CD14-positive monocyte (primary cell): ENCODE results near the gene MIPEP. TPM values are rescaled to one million over a fixed set of nuclear protein-coding genes. Genes with fewer than 3 reads are reported as not detected.

ENCODE experiments used
- DNase-seq, 3 donors: peaks; one replicate each; pipeline ENCODE4 v3.0.0-alpha.2; 2011 to 2022
- H2AFZ ChIP-seq: 2 replicates; pipeline ENCODE4 v1.6.0; 2012; ENCODE audit warnings: mild to moderate bottlenecking, low read depth, low read length, inconsistent platforms; ENCODE audit not compliant: insufficient read depth, poor library complexity, severe bottlenecking
- H3K27ac ChIP-seq, 2 donors: 1 replicate in 1 of 2; 2 replicates in 1 of 2; pipeline ENCODE4 v1.5.1; 2012 to 2013; ENCODE audit warnings: low read length in 2 of 2, control low read depth in 1 of 2, inconsistent platforms in 1 of 2, low read depth in 1 of 2, mild to moderate bottlenecking in 1 of 2
- H3K27me3 ChIP-seq, 2 donors: one replicate each; pipeline versions ENCODE4 v1.6.0 to v1.6.1; 2011 to 2013; ENCODE audit warnings: low read length in 2 of 2; ENCODE audit not compliant: control insufficient read depth in 2 of 2, insufficient read depth in 2 of 2
- H3K36me3 ChIP-seq, 2 donors: replicated peaks in 1 of 2; 1 replicate in 1 of 2; 2 replicates in 1 of 2; pipeline versions ENCODE4 v1.5.1 to v1.6.1; 2012 to 2013; ENCODE audit warnings: low read length in 2 of 2, control low read depth in 1 of 2, inconsistent platforms in 1 of 2, mild to moderate bottlenecking in 1 of 2; ENCODE audit not compliant: insufficient read depth in 2 of 2, control insufficient read depth in 1 of 2
- H3K4me1 ChIP-seq, 2 donors: 1 replicate in 1 of 2; 2 replicates in 1 of 2; pipeline versions ENCODE4 v1.5.1 to v1.6.1; 2012 to 2013; ENCODE audit warnings: low read length in 2 of 2, control low read depth in 1 of 2, inconsistent platforms in 1 of 2, mild to moderate bottlenecking in 1 of 2, moderate library complexity in 1 of 2; ENCODE audit not compliant: insufficient read depth in 2 of 2, control insufficient read depth in 1 of 2
- H3K4me2 ChIP-seq: replicated peaks from 2 replicates; pipeline ENCODE3; 2012; ENCODE audit warnings: low read length, moderate library complexity, mild to moderate bottlenecking; ENCODE audit not compliant: poor library complexity, severe bottlenecking; ENCODE audit errors: extremely low read depth
- H3K4me3 ChIP-seq, 3 experiments: fragments of 200-600 bp in 1 of 3; sonication (generic) in 1 of 3; replicated peaks in 1 of 3; 1 replicate in 2 of 3; 2 replicates in 1 of 3; pipeline ENCODE4 v1.5.1; 2011 to 2013; ENCODE audit warnings: low read length in 3 of 3, mild to moderate bottlenecking in 3 of 3, control low read depth in 2 of 3, low read depth in 2 of 3, inconsistent platforms in 1 of 3, moderate library complexity in 1 of 3
- H3K79me2 ChIP-seq: 2 replicates; pipeline ENCODE4 v1.6.0; 2012; ENCODE audit warnings: mild to moderate bottlenecking, control low read depth, inconsistent platforms, low read length, moderate library complexity; ENCODE audit not compliant: insufficient read depth
- H3K9ac ChIP-seq: 2 replicates; pipeline ENCODE4 v1.6.0; 2017; ENCODE audit warnings: low read length, mild to moderate bottlenecking; ENCODE audit not compliant: insufficient read depth, poor library complexity, severe bottlenecking
- H3K9me3 ChIP-seq, 2 donors: replicated peaks in 1 of 2; 1 replicate in 1 of 2; 2 replicates in 1 of 2; pipeline versions ENCODE4 v1.5.1 to v1.6.1; 2012 to 2013; ENCODE audit warnings: low read length in 2 of 2, control low read depth in 1 of 2; ENCODE audit not compliant: control insufficient read depth in 1 of 2, insufficient read depth in 1 of 2
- H4K20me1 ChIP-seq: 2 replicates; pipeline ENCODE4 v1.6.0; 2012; ENCODE audit warnings: mild to moderate bottlenecking, low read length, control low read depth, moderate library complexity; ENCODE audit not compliant: insufficient read depth
- H3K27ac Mint-ChIP-seq, 7 donors: one replicate each; pipeline ENCODE4 v1.8.0; 2020; ENCODE audit warnings: mild to moderate bottlenecking in 7 of 7, mixed read lengths in 7 of 7, moderate library complexity in 6 of 7, inconsistent platforms in 2 of 7
- H3K27me3 Mint-ChIP-seq, 3 donors: one replicate each; pipeline ENCODE4 v1.8.0; 2021 to 2022; ENCODE audit warnings: low read depth in 3 of 3, mild to moderate bottlenecking in 3 of 3, mixed read lengths in 3 of 3, moderate library complexity in 3 of 3, inconsistent platforms in 1 of 3
- H3K36me3 Mint-ChIP-seq, 2 donors: one replicate each; pipeline ENCODE4 v1.8.0; 2020; ENCODE audit warnings: mixed read lengths in 2 of 2, inconsistent platforms in 1 of 2, mild to moderate bottlenecking in 1 of 2
- H3K4me1 Mint-ChIP-seq: one replicate; pipeline ENCODE4 v1.8.0; 2020; ENCODE audit warnings: mild to moderate bottlenecking, mixed read lengths
- H3K4me3 Mint-ChIP-seq, 2 donors: one replicate each; pipeline ENCODE4 v1.8.0; 2020; ENCODE audit warnings: mild to moderate bottlenecking in 2 of 2, mixed read lengths in 2 of 2, moderate library complexity in 1 of 2
- H3K9me3 Mint-ChIP-seq, 7 donors: one replicate each; pipeline ENCODE4 v1.8.0; 2020 to 2022; ENCODE audit warnings: mixed read lengths in 7 of 7, mild to moderate bottlenecking in 6 of 7, moderate library complexity in 6 of 7, inconsistent platforms in 2 of 7
- CTCF ChIP-seq: fragments of 200-600 bp; IDR thresholded peaks from one replicate; pipeline ENCODE4 v1.8.0; 2022; ENCODE audit warnings: antibody characterized with exemption, mild to moderate bottlenecking
- WGBS: methylation state at CpG from one replicate; pipeline ENCODE4 v1.1.5; 2013; ENCODE audit warnings: missing lambda C conversion rate; ENCODE audit not compliant: insufficient coverage; 5-methylcytosine and 5-hydroxymethylcytosine counted together
- intact Hi-C, 2 donors: fragments of 100-400 bp; cut with micrococcal nuclease; formaldehyde crosslinking; loops; one replicate each; pipeline versions ENCODE4 v1.15.0 to v1.15.1; 2023
- polyA plus RNA-seq, 3 donors: library from polyadenylated mRNA; depleted of rRNA in 1 of 3; unstranded in 2 of 3; stranded (reverse) in 1 of 3; fragments of 300-500 nt in 2 of 3; fragments of >200 nt in 1 of 3; fragmentation: Illumina TruSeq in 2 of 3; gene quantifications; 1 replicate in 2 of 3; 2 replicates in 1 of 3; pipeline ENCODE4 v1.2.3, GENCODE V29; 2012 to 2021

MIPEP gene
- polyA plus RNA-seq, 3 donors = 1.2 to 9.9 (median 7.7) TPM

- DNase-seq = no peak
- H3K27ac Mint-ChIP-seq = no peak overlapping the region
- no peaks in the 10 kb centered on the region for H3K4me1 Mint-ChIP-seq
- Histone ChIP-seq H2AFZ (no peak overlapping the region), H4K20me1 (no peaks in the 10 kb centered on the region), H3K27me3 (no peaks in the 10 kb centered on the region), H3K4me2 (no peak overlapping the region), H3K27ac (no peak overlapping the region), H3K4me3 (no peak overlapping the region), H3K36me3 (peaks cover 0 to 9% of the 10 kb centered on the region in 2 donors), H3K9me3 (no peaks in the 10 kb centered on the region), H3K4me1 (no peaks in the 10 kb centered on the region), H3K9ac (no peak overlapping the region), H3K79me2 (no peaks in the 10 kb centered on the region)
- H3K36me3 Mint-ChIP-seq = peaks cover 2 to 12% of the 10 kb centered on the region in 2 donors
- peaks cover 0 to 1% (median 0%) of the 10 kb centered on the region in 3 donors for H3K27me3 Mint-ChIP-seq
- WGBS = 100% methylated on average over 2 of the region's 2 CpGs
- TF ChIP-seq CTCF = no peak
- H3K9me3 Mint-ChIP-seq = no peaks in the 10 kb centered on the region
- no peak overlapping the region for H3K4me3 Mint-ChIP-seq
- intact Hi-C loops = no loop called here
Measured at GRCh38 chr13:23859904-23860303, 29.3 kb downstream of the MIPEP start.

GRCh38 chr13:23859455-23859854, 29.7 kb downstream of the MIPEP start:
- no peak for DNase-seq
- Histone ChIP-seq H4K20me1 (no peaks in the 10 kb centered on the region), H3K4me2 (no peak overlapping the region), H3K4me1 (no peaks in the 10 kb centered on the region), H2AFZ (no peak overlapping the region), H3K9ac (no peak overlapping the region), H3K79me2 (no peaks in the 10 kb centered on the region), H3K9me3 (no peaks in the 10 kb centered on the region), H3K4me3 (no peak overlapping the region), H3K36me3 (peaks cover 0 to 9% of the 10 kb centered on the region in 2 donors), H3K27me3 (no peaks in the 10 kb centered on the region), H3K27ac (no peak overlapping the region)
- Mint-ChIP-seq H3K9me3 (no peaks in the 10 kb centered on the region), H3K4me3 (no peak overlapping the region), H3K27ac (no peak overlapping the region), H3K4me1 (no peaks in the 10 kb centered on the region), H3K27me3 (peaks cover 0 to 1% (median 0%) of the 10 kb centered on the region in 3 donors), H3K36me3 (peaks cover 2 to 12% of the 10 kb centered on the region in 2 donors)
- intact Hi-C loops = no loop called here
- no peak for TF ChIP-seq CTCF
